CMK (cell line): ENCODE results near the gene GPR161.

Experiments
- DNase-seq: peaks from one replicate; pipeline ENCODE4 v3.0.0-alpha.2; 2010; ENCODE audit warnings: low read depth

GPR161 gene

DNA sequence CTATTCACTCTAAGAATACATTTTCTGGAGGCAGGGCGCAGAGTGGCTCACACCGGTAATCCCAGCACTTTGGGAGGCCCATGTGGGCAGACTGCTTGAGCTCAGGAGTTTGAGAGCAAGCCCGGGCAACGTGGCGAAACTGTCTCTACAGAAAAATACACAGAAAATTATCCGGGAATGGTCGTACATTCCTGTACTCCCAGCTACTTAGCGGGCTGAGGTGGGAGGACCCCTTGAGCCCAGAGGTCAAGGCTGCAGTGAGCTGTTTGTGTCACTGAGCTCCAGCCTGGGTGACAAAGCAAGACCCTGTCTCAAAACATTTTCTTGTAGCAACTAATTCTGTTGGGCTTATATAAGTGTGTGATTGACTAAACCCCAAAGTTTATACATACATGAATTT is 30.5 kb downstream of the GPR161 start:
- no peak for DNase-seq

DNA sequence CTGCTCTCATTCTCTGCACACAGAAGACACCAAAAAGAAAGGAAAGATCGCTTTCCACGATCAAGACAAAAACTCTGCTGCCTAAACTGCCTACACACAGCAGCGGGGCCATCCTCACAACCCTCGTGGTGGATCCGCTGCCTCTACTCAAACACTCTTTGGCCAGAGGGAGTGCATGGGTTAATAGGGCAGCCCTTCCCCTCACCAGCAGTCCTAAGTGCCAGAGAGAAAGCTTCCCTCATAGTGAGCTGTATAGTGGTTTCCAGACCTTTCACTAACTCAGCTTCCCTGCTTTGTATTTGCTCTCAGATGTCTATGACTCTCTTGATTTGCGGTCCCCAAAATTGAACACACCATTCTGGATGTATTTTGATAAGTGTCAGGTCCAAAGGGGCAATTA is 30.9 kb downstream of the GPR161 start:
- no peak for DNase-seq

- DNase-seq: no peak
These were observed 32.2 kb downstream of the GPR161 start for GRCh38 chr1:168104535-168104934.

DNA sequence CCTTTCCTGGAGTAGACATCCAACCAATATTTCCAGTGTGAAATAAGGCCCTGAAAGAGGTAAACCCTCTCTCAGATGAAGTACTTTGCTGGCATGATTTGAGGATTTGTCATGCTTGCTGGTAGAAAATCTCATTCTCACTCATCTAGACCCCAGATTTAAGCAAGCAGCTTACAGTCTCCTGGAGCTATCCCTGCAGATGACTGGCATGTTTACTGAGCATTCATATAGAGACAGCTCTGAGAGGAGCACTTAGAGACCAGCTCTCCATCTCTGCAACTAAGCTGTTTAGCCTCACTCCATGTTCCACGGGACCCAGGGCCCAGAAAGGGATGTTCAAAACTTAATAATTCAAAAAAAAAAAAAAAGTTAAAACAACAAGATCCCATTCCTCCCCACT is 34.2 kb downstream of the GPR161 start:
- no peak for DNase-seq

GRCh38 chr1:168101336-168101735 is 35.4 kb downstream of the GPR161 start:
- DNase-seq: no peak

DNA sequence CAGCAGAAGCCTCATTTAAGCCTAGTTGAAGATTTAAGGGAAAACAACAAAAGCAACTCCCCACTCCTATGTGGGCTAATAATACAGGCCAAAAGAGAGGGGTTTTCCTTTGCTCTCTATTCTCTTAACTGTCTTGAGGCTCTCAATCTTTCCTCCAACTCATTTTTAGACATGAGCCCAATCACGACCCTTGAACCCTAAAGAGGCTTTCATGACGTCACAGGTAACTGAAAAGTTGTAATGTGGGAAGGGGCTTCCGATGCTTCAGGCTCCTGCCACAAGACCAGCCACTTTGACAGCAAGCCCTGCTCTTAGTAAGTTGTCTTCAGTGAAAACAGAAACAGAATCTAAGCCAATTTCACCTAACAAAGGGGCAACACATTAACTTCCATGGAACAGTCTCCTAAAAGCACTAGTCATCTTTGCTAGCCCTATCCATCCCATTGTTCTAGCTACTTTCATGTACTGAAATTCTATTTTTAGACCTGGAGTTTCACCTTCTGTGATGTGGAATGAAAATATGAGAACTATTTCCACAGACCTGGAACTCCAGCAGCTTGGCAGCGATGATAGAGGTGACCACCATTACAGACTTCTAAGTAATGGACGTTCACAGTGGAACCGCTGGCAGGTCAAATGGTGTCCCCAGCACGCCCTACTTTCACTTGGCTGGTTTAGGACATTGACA is 36.3 kb downstream of the GPR161 start:
- no peak for DNase-seq

DNA sequence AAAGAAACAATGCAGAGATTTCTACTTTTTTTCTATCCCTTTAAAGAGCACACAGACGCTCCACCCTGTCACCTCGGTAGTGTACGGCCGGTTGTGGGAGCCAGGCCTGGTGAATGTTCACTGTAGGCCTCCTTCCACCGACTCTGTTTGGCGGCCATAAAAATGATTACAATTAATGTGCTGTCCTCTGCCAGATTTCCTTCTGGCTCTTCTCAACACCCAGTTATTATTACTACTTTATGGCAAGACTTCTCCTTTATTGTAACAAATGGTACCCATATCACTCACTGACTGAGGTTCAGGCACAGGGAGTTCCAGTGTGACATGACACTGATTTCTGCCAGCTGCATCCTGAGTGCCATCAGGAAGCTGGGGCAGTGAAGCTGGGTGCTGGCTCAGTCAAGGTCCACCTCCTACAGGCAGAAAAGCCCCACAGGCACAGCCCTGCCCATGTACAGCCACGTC is 37.4 kb downstream of the GPR161 start:
- DNase-seq: no peak

DNA sequence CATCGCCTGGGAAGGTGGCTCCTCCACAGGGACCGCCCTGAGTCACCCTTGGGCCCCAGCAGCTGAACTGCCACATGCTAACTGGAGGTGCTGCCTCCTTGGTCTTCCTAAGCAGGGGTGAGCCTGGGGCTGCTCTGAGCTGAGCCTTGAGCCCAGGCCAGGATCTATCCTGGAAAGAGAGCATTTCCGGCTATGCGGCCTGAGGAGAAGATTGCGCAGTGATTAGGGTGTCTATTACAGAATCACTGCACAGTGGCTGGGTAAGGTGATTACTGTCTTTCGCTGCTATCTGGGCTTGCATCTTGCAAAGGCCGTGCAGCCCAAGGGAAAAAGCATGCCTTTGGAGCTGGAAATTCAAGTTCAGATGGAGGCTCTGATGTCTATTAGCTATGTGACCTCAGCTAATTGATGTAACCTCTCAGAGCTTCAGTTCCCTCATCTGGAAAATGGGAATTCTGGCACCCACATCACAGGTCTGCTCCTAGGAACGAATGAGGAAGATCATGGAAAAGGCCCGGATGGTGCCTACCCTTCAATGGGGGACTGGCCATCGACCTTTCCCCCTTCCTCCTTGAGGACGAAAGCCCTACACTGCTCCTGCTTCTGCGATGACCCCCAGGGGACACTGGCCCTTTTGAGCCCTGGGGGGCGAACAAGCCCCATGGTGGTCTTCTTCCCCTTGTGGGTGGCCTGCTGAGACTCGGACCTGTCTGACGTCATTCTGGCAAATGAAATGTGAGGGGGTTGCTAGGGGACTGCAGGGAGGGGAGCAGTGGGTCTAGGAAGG is 38.0 kb downstream of the GPR161 start:
- no peak for DNase-seq

GRCh38 chr1:168097921-168098528 is 38.7 kb downstream of the GPR161 start:
- no peak for DNase-seq

GRCh38 chr1:168096296-168097165 is 40.2 kb downstream of the GPR161 start:
- DNase-seq: no peak

GRCh38 chr1:168095476-168095875 is 41.3 kb downstream of the GPR161 start:
- DNase-seq: no peak

GRCh38 chr1:168093616-168094015 is 43.1 kb downstream of the GPR161 start:
- DNase-seq: no peak

- DNase-seq: peak; percentile 15
These were observed 44.0 kb downstream of the GPR161 start for GRCh38 chr1:168092566-168093355.

- no peak for DNase-seq
These were observed 44.8 kb downstream of the GPR161 start for GRCh38 chr1:168091720-168092550.

GRCh38 chr1:168091063-168091462 is 45.7 kb downstream of the GPR161 start:
- DNase-seq: no peak

GRCh38 chr1:168090395-168090794 is 46.3 kb downstream of the GPR161 start:
- DNase-seq: no peak

- DNase-seq: no peak
These were observed 46.8 kb downstream of the GPR161 start for GRCh38 chr1:168089979-168090337.

DNA sequence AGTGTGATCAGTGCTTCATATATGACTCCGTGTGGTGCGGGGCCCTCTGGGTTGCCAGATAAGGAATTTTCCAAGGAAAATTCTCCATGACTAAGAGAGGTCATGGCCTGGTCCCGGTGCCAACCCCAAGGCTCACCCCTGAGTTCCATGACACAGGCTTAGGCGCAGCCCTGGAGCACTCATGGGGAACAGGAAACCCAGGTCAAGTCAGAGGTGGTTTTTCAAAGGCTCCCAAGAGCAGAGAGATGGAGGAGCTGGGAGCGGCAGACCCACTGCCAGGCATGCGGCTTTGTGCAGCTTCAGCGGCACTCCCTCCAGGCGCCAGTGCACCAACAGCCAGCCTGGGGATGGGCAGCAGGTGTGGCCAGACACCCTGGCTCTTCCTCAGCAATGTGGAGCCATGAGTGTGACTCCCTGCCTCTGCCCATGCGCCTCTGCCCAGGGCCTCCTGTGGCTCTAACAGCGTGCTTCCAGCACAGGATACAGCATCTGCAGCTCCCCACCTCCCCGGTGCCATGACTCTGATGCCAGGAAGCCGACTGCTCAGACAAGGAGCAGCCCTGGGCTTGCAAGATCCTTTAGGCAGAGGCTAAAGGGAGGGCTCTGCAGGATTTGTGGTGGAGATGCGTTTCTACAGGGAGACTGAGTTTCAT is 47.3 kb downstream of the GPR161 start:
- DNase-seq: no peak

GRCh38 chr1:168088511-168089325 is 48.0 kb downstream of the GPR161 start:
- DNase-seq: no peak
